Liver (tissue), 9 donors: ENCODE results near the gene TFR2. TPM values are rescaled to one million over a fixed set of nuclear protein-coding genes. Genes with fewer than 3 reads are reported as not detected.

Source experiments
- DNase-seq: peaks from one replicate; pipeline ENCODE4 v3.0.0-alpha.2; 2017; ENCODE audit warnings: low spot score
- H3K27ac ChIP-seq, 2 donors: one replicate each; pipeline ENCODE4 v1.7.0; 2013; ENCODE audit warnings: inconsistent platforms in 2 of 2, low read length in 2 of 2, control low read depth in 1 of 2, low read depth in 1 of 2, mild to moderate bottlenecking in 1 of 2
- H3K27me3 ChIP-seq, 4 donors: one replicate each; pipeline versions ENCODE4 v1.6.1 to v1.7.0; 2013; ENCODE audit warnings: low read length in 3 of 4, inconsistent platforms in 1 of 4, mild to moderate bottlenecking in 1 of 4, moderate library complexity in 1 of 4; ENCODE audit not compliant: control insufficient read depth in 4 of 4, insufficient read depth in 4 of 4
- H3K36me3 ChIP-seq, 4 donors: one replicate each; pipeline versions ENCODE4 v1.6.1 to v1.7.0; 2013; ENCODE audit warnings: low read length in 3 of 4, mild to moderate bottlenecking in 3 of 4, low read depth in 1 of 4, moderate library complexity in 1 of 4; ENCODE audit not compliant: control insufficient read depth in 4 of 4, insufficient read depth in 3 of 4
- H3K4me1 ChIP-seq, 4 donors: one replicate each; pipeline versions ENCODE4 v1.6.1 to v1.7.0; 2013; ENCODE audit warnings: low read length in 3 of 4, mild to moderate bottlenecking in 3 of 4, moderate library complexity in 1 of 4; ENCODE audit not compliant: control insufficient read depth in 4 of 4, insufficient read depth in 4 of 4
- H3K4me3 ChIP-seq, 3 donors: one replicate each; pipeline versions ENCODE4 v1.6.1 to v1.7.0; 2013; ENCODE audit warnings: low read length in 3 of 3, control low read depth in 1 of 3, low read depth in 1 of 3, mild to moderate bottlenecking in 1 of 3
- H3K9ac ChIP-seq, 2 donors: one replicate each; pipeline ENCODE4 v1.7.0; 2013; ENCODE audit warnings: low read length in 2 of 2, mild to moderate bottlenecking in 2 of 2, moderate library complexity in 2 of 2, control low read depth in 1 of 2, low read depth in 1 of 2
- H3K9me3 ChIP-seq, 4 donors: one replicate each; pipeline versions ENCODE4 v1.6.1 to v1.7.0; 2013; ENCODE audit warnings: low read length in 3 of 4; ENCODE audit not compliant: control insufficient read depth in 4 of 4
- EGR1 ChIP-seq, 2 donors: IDR thresholded peaks; 2 replicates each; pipeline ENCODE4 v1.6.1; 2016 to 2018; ENCODE audit warnings: antibody characterized with exemption in 2 of 2, low read depth in 2 of 2
- FOXA1 ChIP-seq: IDR thresholded peaks from 2 replicates; pipeline ENCODE4 v1.6.1; 2016; ENCODE audit warnings: antibody characterized with exemption
- FOXA2 ChIP-seq: IDR thresholded peaks from 2 replicates; pipeline ENCODE4 v1.6.1; 2016; ENCODE audit warnings: antibody characterized with exemption
- GABPA ChIP-seq, 2 donors: IDR thresholded peaks in 1 of 2; conservative IDR thresholded peaks in 1 of 2; 2 replicates each; pipeline ENCODE4 v1.6.1; 2016; ENCODE audit warnings: antibody characterized with exemption in 2 of 2, mild to moderate bottlenecking in 1 of 2, moderate library complexity in 1 of 2
- HNF4A ChIP-seq, 2 donors: conservative IDR thresholded peaks; 2 replicates each; pipeline ENCODE4 v1.6.1; 2016; ENCODE audit warnings: antibody characterized with exemption in 2 of 2, mild to moderate bottlenecking in 2 of 2
- HNF4G ChIP-seq: IDR thresholded peaks from 2 replicates; pipeline ENCODE4 v1.6.1; 2016; ENCODE audit warnings: antibody characterized with exemption
- JUND ChIP-seq, 2 donors: IDR thresholded peaks; 2 replicates each; pipeline ENCODE4 v1.6.1; 2016; ENCODE audit warnings: antibody characterized with exemption in 2 of 2
- NR2F2 ChIP-seq: IDR thresholded peaks from 2 replicates; pipeline ENCODE4 v1.6.1; 2016; ENCODE audit warnings: antibody characterized with exemption
- RAD21 ChIP-seq, 2 donors: IDR thresholded peaks; 2 replicates each; pipeline ENCODE4 v1.6.1; 2016; ENCODE audit warnings: antibody characterized with exemption in 2 of 2, mild to moderate bottlenecking in 2 of 2
- RXRA ChIP-seq, 2 donors: IDR thresholded peaks; 2 replicates each; pipeline ENCODE4 v1.6.1; 2017 to 2018; ENCODE audit warnings: antibody characterized with exemption in 2 of 2, mild to moderate bottlenecking in 1 of 2
- SP1 ChIP-seq: IDR thresholded peaks from 2 replicates; pipeline ENCODE4 v1.6.1; 2018; ENCODE audit warnings: antibody characterized with exemption, mild to moderate bottlenecking
- TAF1 ChIP-seq: conservative IDR thresholded peaks from 2 replicates; pipeline ENCODE4 v1.6.1; 2016; ENCODE audit warnings: antibody characterized with exemption, mild to moderate bottlenecking
- YY1 ChIP-seq: IDR thresholded peaks from 2 replicates; pipeline ENCODE4 v1.6.1; 2016; ENCODE audit warnings: antibody characterized with exemption, mild to moderate bottlenecking
- whole genome bisulfite sequencing: extraction: QIAGEN DNeasy Blood & Tissue Kit; methylation state at CpG from one replicate; pipeline ENCODE4 v1.1.7; 2013; 5-methylcytosine and 5-hydroxymethylcytosine counted together
- polyA plus RNA-seq, 2 donors: library from polyadenylated mRNA; stranded (reverse) in 1 of 2; unstranded in 1 of 2; fragments of 200-250 nt in 1 of 2; fragments of >200 nt in 1 of 2; fragmentation: Nextera tagmentation in 1 of 2; extraction: Ambion mirVana in 1 of 2; gene quantifications; one replicate each; pipeline versions ENCODE4 v1.2.1 to v1.2.3, GENCODE V29; 2013 to 2015
- total RNA-seq, 2 donors: library from RNA; depleted of rRNA; stranded (reverse); fragments of >200 nt; gene quantifications; one replicate each; pipeline ENCODE4 v1.2.3, GENCODE V29; 2014
- TF ChIP-seq, protein P1 (sequence below): fragments of 150-350 bp; IDR thresholded peaks from 2 replicates; pipeline ENCODE4 v1.5.1; 2017; ENCODE audit warnings: improper control_type of control experiment, low read depth, low read length; ENCODE audit not compliant: missing input control
- TF ChIP-seq, protein P2 (sequence below): IDR thresholded peaks from 2 replicates; pipeline ENCODE4 v1.6.1; 2016; ENCODE audit warnings: antibody characterized with exemption, mild to moderate bottlenecking
- TF ChIP-seq, protein P3 (sequence below): IDR thresholded peaks from 2 replicates; pipeline ENCODE4 v1.6.1; 2016; ENCODE audit warnings: antibody characterized with exemption
- TF ChIP-seq, protein P4 (sequence below): IDR thresholded peaks from 2 replicates; pipeline ENCODE4 v1.6.1; 2016; ENCODE audit warnings: antibody characterized with exemption
- TF ChIP-seq, protein P5 (sequence below): IDR thresholded peaks from 2 replicates; pipeline ENCODE4 v1.6.1; 2016; ENCODE audit warnings: antibody characterized with exemption
- donor health status: healthy.
- donor health status: healthy.
- donor health status: healthy.
- donor health status: healthy.
- donor health status: healthy.

The TFR2 gene
- total and polyA plus RNA-seq, 4 donors = 276 to 663 (median 356) TPM

DNA sequence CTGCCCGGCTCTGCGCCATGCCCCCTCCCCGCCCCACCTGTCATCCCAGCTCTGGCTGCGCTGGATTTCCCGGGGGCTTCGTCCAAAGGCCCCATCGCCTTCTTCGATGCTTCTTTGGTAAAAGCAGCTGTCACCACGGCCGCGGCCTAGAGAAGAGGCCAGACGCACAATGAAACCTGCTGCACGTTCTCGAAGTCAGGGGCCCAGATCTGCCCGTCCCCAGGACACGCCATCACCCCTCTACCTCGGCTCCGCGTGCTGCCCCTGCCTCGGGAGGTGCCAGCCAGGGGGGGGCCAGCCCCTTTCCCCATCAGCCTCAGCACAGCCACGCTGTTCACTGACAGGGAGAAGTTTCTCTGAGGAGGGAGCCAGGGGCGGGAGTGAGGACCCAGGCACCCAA lies 45.9 kb upstream of the TFR2 start:
- H3K27ac ChIP-seq = no peak overlapping the region
- H3K4me3 ChIP-seq = no peak overlapping the region
- WGBS = 92% methylated on average over 22 of the region's 22 CpGs
- TF ChIP-seq, protein P1, sequence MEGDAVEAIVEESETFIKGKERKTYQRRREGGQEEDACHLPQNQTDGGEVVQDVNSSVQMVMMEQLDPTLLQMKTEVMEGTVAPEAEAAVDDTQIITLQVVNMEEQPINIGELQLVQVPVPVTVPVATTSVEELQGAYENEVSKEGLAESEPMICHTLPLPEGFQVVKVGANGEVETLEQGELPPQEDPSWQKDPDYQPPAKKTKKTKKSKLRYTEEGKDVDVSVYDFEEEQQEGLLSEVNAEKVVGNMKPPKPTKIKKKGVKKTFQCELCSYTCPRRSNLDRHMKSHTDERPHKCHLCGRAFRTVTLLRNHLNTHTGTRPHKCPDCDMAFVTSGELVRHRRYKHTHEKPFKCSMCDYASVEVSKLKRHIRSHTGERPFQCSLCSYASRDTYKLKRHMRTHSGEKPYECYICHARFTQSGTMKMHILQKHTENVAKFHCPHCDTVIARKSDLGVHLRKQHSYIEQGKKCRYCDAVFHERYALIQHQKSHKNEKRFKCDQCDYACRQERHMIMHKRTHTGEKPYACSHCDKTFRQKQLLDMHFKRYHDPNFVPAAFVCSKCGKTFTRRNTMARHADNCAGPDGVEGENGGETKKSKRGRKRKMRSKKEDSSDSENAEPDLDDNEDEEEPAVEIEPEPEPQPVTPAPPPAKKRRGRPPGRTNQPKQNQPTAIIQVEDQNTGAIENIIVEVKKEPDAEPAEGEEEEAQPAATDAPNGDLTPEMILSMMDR = no peak
- TF ChIP-seq FOXA2 = no peak
- no peak for TF ChIP-seq TAF1
- TF ChIP-seq GABPA (IDR thresholded peaks at IDR 0.05 in 1 of 2, conservative IDR thresholded peaks at IDR 0.05 in 1 of 2) = no peak
- no peak for DNase-seq
- no peaks in the 10 kb centered on the region for H3K27me3 ChIP-seq
- H3K4me1 ChIP-seq = peaks cover 4 to 22% (median 11%) of the 10 kb centered on the region in 4 donors
- H3K9me3 ChIP-seq = no peaks in the 10 kb centered on the region
- peaks cover 0 to 46% (median 29%) of the 10 kb centered on the region in 4 donors for H3K36me3 ChIP-seq
- no peak overlapping the region for H3K9ac ChIP-seq

DNA sequence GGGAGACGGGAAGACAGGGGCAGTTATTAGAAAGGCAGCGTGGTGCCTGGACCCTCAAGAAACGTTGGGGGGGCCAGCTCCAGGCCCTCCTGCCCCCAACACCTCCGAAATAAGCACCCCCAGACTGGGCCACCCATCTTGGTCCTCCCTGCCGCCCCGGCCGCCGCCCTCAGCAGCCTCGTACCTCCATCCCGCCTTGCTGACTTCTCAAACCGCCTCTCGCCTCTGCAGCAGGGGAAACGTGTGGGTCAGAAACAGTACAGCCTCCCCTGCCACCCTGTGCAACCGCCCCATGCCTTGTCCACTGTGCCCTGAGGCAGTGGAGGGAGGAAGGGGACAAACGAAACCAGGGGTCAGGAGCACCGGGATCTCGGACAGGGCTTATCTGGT lies 45.5 kb upstream of the TFR2 start:
- Histone ChIP-seq H3K9me3 (no peaks in the 10 kb centered on the region), H3K36me3 (peaks cover 0 to 51% (median 31%) of the 10 kb centered on the region in 4 donors), H3K4me1 (peaks cover 2 to 18% (median 7%) of the 10 kb centered on the region in 4 donors), H3K9ac (no peak overlapping the region), H3K4me3 (no peak overlapping the region), H3K27ac (no peak overlapping the region), H3K27me3 (no peaks in the 10 kb centered on the region)
- 95% methylated on average over 17 of the region's 17 CpGs for WGBS
- TF ChIP-seq, protein P1 = no peak
- no peak for TF ChIP-seq RXRA (IDR thresholded peaks at IDR 0.05)
- no peak for TF ChIP-seq RAD21 (IDR thresholded peaks at IDR 0.05)
- TF ChIP-seq FOXA2 = no peak
- no peak for TF ChIP-seq HNF4G
- TF ChIP-seq JUND (IDR thresholded peaks at IDR 0.05) = no peak
- TF ChIP-seq, protein P2, sequence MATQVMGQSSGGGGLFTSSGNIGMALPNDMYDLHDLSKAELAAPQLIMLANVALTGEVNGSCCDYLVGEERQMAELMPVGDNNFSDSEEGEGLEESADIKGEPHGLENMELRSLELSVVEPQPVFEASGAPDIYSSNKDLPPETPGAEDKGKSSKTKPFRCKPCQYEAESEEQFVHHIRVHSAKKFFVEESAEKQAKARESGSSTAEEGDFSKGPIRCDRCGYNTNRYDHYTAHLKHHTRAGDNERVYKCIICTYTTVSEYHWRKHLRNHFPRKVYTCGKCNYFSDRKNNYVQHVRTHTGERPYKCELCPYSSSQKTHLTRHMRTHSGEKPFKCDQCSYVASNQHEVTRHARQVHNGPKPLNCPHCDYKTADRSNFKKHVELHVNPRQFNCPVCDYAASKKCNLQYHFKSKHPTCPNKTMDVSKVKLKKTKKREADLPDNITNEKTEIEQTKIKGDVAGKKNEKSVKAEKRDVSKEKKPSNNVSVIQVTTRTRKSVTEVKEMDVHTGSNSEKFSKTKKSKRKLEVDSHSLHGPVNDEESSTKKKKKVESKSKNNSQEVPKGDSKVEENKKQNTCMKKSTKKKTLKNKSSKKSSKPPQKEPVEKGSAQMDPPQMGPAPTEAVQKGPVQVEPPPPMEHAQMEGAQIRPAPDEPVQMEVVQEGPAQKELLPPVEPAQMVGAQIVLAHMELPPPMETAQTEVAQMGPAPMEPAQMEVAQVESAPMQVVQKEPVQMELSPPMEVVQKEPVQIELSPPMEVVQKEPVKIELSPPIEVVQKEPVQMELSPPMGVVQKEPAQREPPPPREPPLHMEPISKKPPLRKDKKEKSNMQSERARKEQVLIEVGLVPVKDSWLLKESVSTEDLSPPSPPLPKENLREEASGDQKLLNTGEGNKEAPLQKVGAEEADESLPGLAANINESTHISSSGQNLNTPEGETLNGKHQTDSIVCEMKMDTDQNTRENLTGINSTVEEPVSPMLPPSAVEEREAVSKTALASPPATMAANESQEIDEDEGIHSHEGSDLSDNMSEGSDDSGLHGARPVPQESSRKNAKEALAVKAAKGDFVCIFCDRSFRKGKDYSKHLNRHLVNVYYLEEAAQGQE = no peak
- TF ChIP-seq, protein P3, sequence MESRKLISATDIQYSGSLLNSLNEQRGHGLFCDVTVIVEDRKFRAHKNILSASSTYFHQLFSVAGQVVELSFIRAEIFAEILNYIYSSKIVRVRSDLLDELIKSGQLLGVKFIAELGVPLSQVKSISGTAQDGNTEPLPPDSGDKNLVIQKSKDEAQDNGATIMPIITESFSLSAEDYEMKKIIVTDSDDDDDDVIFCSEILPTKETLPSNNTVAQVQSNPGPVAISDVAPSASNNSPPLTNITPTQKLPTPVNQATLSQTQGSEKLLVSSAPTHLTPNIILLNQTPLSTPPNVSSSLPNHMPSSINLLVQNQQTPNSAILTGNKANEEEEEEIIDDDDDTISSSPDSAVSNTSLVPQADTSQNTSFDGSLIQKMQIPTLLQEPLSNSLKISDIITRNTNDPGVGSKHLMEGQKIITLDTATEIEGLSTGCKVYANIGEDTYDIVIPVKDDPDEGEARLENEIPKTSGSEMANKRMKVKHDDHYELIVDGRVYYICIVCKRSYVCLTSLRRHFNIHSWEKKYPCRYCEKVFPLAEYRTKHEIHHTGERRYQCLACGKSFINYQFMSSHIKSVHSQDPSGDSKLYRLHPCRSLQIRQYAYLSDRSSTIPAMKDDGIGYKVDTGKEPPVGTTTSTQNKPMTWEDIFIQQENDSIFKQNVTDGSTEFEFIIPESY = no peak
- TF ChIP-seq, protein P4, sequence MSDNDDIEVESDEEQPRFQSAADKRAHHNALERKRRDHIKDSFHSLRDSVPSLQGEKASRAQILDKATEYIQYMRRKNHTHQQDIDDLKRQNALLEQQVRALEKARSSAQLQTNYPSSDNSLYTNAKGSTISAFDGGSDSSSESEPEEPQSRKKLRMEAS = no peak
- TF ChIP-seq FOXA1 = no peak
- TF ChIP-seq SP1 = no peak
- no peak for TF ChIP-seq YY1
- TF ChIP-seq NR2F2 = no peak
- no peak for TF ChIP-seq TAF1
- TF ChIP-seq, protein P5, sequence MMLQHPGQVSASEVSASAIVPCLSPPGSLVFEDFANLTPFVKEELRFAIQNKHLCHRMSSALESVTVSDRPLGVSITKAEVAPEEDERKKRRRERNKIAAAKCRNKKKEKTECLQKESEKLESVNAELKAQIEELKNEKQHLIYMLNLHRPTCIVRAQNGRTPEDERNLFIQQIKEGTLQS = no peak
- no peak for TF ChIP-seq HNF4A (conservative IDR thresholded peaks at IDR 0.05)
- no peak for TF ChIP-seq GABPA (IDR thresholded peaks at IDR 0.05 in 1 of 2, conservative IDR thresholded peaks at IDR 0.05 in 1 of 2)
- TF ChIP-seq EGR1 (IDR thresholded peaks at IDR 0.05; ENCODE audit: low read depth in 2 of 2) = no peak
- no peak for DNase-seq
